Neural crest cell (in vitro differentiated cells): ENCODE measurements around the gene ITSN1. TPM values are rescaled to one million over a fixed set of nuclear protein-coding genes. Genes with fewer than 3 reads are reported as not detected.
"Not testable (repeated sequence)": the region's sequence is repeated elsewhere in the genome, so short reads cannot be mapped to it uniquely, and the experiment has no call there.

Experiments used
- DNase-seq: peaks from one replicate; pipeline ENCODE4 v3.0.0; 2021; ENCODE audit warnings: low read depth, mixed read lengths, low spot score
- H3K27ac Mint-ChIP-seq: one replicate; pipeline ENCODE4 v1.8.0; 2021; ENCODE audit warnings: mild to moderate bottlenecking, mixed read lengths; ENCODE audit not compliant: unreplicated experiment
- H3K27me3 Mint-ChIP-seq: 2 replicates; pipeline ENCODE4 v1.8.0; 2021; ENCODE audit warnings: low read depth, mild to moderate bottlenecking, mixed read lengths
- H3K36me3 Mint-ChIP-seq: 2 replicates; pipeline ENCODE4 v1.8.0; 2021; ENCODE audit warnings: low read depth, mild to moderate bottlenecking, mixed read lengths
- H3K4me1 Mint-ChIP-seq: 2 replicates; pipeline ENCODE4 v1.8.0; 2021; ENCODE audit warnings: mixed read lengths
- H3K4me3 Mint-ChIP-seq: one replicate; pipeline ENCODE4 v1.8.0; 2021; ENCODE audit warnings: mild to moderate bottlenecking, mixed read lengths
- H3K9me3 Mint-ChIP-seq: 2 replicates; pipeline ENCODE4 v1.8.0; 2021; ENCODE audit warnings: mixed read lengths
- CTCF ChIP-seq: fragments of 200-600 bp; sonication (generic); conservative IDR thresholded peaks from 2 replicates; pipeline ENCODE4 v1.5.0; 2021; ENCODE audit warnings: antibody characterized with exemption, mild to moderate bottlenecking
- total RNA-seq: library from RNA; stranded (reverse); gene quantifications from 2 replicates; pipeline ENCODE4 v1.2.1, GENCODE V29; 2021

The ITSN1 gene
- total RNA-seq, 1 donor from 2014 or later: 62.7 TPM

GRCh38 chr21:33865176-33865575 is 222.9 kb downstream of the ITSN1 start:
- peaks cover 4% of the 10 kb centered on the region for H3K36me3 Mint-ChIP-seq

GRCh38 chr21:33865996-33866575 is 223.8 kb downstream of the ITSN1 start:
- DNase-seq: no peak

More at GRCh38 chr21:33865176-33865575, 222.9 kb downstream of the ITSN1 start:
- Mint-ChIP-seq H3K27ac (no peak overlapping the region), H3K9me3 (peaks cover 3% of the 10 kb centered on the region), H3K4me3 (no peak overlapping the region), H3K27me3 (no peaks in the 10 kb centered on the region), H3K4me1 (no peaks in the 10 kb centered on the region)
- no peak for DNase-seq
- no peak for TF ChIP-seq CTCF

GRCh38 chr21:33866826-33867225 is 224.5 kb downstream of the ITSN1 start:
- no peak for TF ChIP-seq CTCF
- Mint-ChIP-seq H3K9me3 (peaks cover 3% of the 10 kb centered on the region), H3K4me1 (no peaks in the 10 kb centered on the region), H3K27ac (no peak overlapping the region), H3K4me3 (no peak overlapping the region), H3K27me3 (no peaks in the 10 kb centered on the region), H3K36me3 (peaks cover 5% of the 10 kb centered on the region)
- DNase-seq: no peak

More at GRCh38 chr21:33865996-33866575, 223.8 kb downstream of the ITSN1 start:
- Mint-ChIP-seq H3K27ac (no peak overlapping the region), H3K4me3 (no peak overlapping the region), H3K27me3 (no peaks in the 10 kb centered on the region), H3K4me1 (no peaks in the 10 kb centered on the region), H3K36me3 (peaks cover 5% of the 10 kb centered on the region), H3K9me3 (peaks cover 3% of the 10 kb centered on the region)
- TF ChIP-seq CTCF: no peak

GRCh38 chr21:33867868-33868267 is 225.6 kb downstream of the ITSN1 start:
- H3K9me3 Mint-ChIP-seq, H3K4me3 Mint-ChIP-seq, H3K27ac Mint-ChIP-seq, H3K4me1 Mint-ChIP-seq, DNase-seq, H3K27me3 Mint-ChIP-seq, H3K36me3 Mint-ChIP-seq: not testable (repeated sequence)

- TF ChIP-seq CTCF: no peak
- no peak overlapping the region for H3K27ac Mint-ChIP-seq
Observed at GRCh38 chr21:33869873-33870272, 227.6 kb downstream of the ITSN1 start.

GRCh38 chr21:33870768-33871167 is 228.5 kb downstream of the ITSN1 start:
- TF ChIP-seq CTCF: no peak
- Mint-ChIP-seq H3K27me3 (no peaks in the 10 kb centered on the region), H3K4me1 (no peaks in the 10 kb centered on the region), H3K4me3 (no peak overlapping the region), H3K27ac (no peak overlapping the region), H3K9me3 (peaks cover 3% of the 10 kb centered on the region), H3K36me3 (peaks cover 5% of the 10 kb centered on the region)
- DNase-seq: no peak

More at GRCh38 chr21:33869873-33870272, 227.6 kb downstream of the ITSN1 start:
- Mint-ChIP-seq H3K36me3 (peaks cover 5% of the 10 kb centered on the region), H3K27me3 (no peaks in the 10 kb centered on the region), H3K9me3 (peaks cover 3% of the 10 kb centered on the region), H3K4me3 (no peak overlapping the region), H3K4me1 (no peaks in the 10 kb centered on the region)
- DNase-seq: no peak
